WTC11 (cell line): Measurements from ENCODE around the gene EDC3. TPM values are rescaled to one million over a fixed set of nuclear protein-coding genes. Genes with fewer than 3 reads are reported as not detected.

ENCODE experiments used
- ATAC-seq: fragments of 200-7000 bp; cut with Tn5 transposase; 2 replicates; pipeline ENCODE4 v1.10.0; 2021; ENCODE audit warnings: mild to moderate bottlenecking, moderate library complexity
- CTCF ChIA-PET: fragments of 300-600 bp; sonication (Branson Sonifier 250); formaldehyde crosslinking; loops from one replicate; lab custom pipeline; 2021; ENCODE audit warnings: antibody characterized with exemption; lab: Charles Lee
- POLR2A ChIA-PET: fragments of 350-600 bp; sonication (Branson Sonifier 250); formaldehyde crosslinking; loops from one replicate; lab custom pipeline; 2021; ENCODE audit warnings: antibody characterized with exemption; lab: Charles Lee
- DNase-seq: peaks from one replicate; pipeline ENCODE4 v3.0.0; 2021; ENCODE audit warnings: low spot score
- H3K27ac Mint-ChIP-seq: 2 replicates; pipeline ENCODE4 v1.8.0; 2021; ENCODE audit warnings: mixed read lengths
- H3K27me3 Mint-ChIP-seq: 2 replicates; pipeline ENCODE4 v1.8.0; 2021; ENCODE audit warnings: low read depth, mild to moderate bottlenecking, moderate library complexity, mixed read lengths
- H3K36me3 Mint-ChIP-seq: 2 replicates; pipeline ENCODE4 v1.8.0; 2021; ENCODE audit warnings: mixed read lengths
- H3K4me1 Mint-ChIP-seq: 2 replicates; pipeline ENCODE4 v1.8.0; 2022; ENCODE audit warnings: mixed read lengths
- H3K4me3 Mint-ChIP-seq: 2 replicates; pipeline ENCODE4 v1.8.0; 2021; ENCODE audit warnings: mild to moderate bottlenecking, moderate library complexity, mixed read lengths
- H3K9me3 Mint-ChIP-seq: 2 replicates; pipeline ENCODE4 v1.8.0; 2021; ENCODE audit warnings: mixed read lengths
- ESRRA ChIP-seq: sonication (generic); formaldehyde crosslinking; IDR thresholded peaks from 2 replicates; pipeline ENCODE4 v1.8.1; 2022; ENCODE audit warnings: mild to moderate bottlenecking, missing genetic modification reagents, borderline replicate concordance
- ETV6 ChIP-seq: sonication (generic); formaldehyde crosslinking; IDR thresholded peaks from 2 replicates; pipeline ENCODE4 v1.8.1; 2022; ENCODE audit warnings: mild to moderate bottlenecking, missing genetic modification reagents
- JUN ChIP-seq: sonication (generic); formaldehyde crosslinking; IDR thresholded peaks from 2 replicates; pipeline ENCODE4 v1.8.0; 2023; ENCODE audit warnings: mild to moderate bottlenecking, missing genetic modification reagents
- KAT7 ChIP-seq: sonication (generic); formaldehyde crosslinking; IDR thresholded peaks from 2 replicates; pipeline ENCODE4 v1.8.1; 2023; ENCODE audit warnings: missing genetic modification reagents, mild to moderate bottlenecking, borderline replicate concordance
- MYBL2 ChIP-seq: sonication (generic); formaldehyde crosslinking; IDR thresholded peaks from 2 replicates; pipeline ENCODE4 v1.8.1; 2023; ENCODE audit warnings: mild to moderate bottlenecking, moderate library complexity, missing genetic modification reagents
- PRRX2 ChIP-seq: fragments of 250-450 bp; sonication (Bioruptor Pico); IDR thresholded peaks from 2 replicates; pipeline ENCODE4 v1.8.0; 2021; ENCODE audit warnings: mild to moderate bottlenecking
- RORB ChIP-seq: fragments of 250-450 bp; sonication (Bioruptor Pico); IDR thresholded peaks from 2 replicates; pipeline ENCODE4 v1.9.0; 2021; ENCODE audit warnings: mild to moderate bottlenecking
- SMAD4 ChIP-seq: sonication (generic); formaldehyde crosslinking; IDR thresholded peaks from 2 replicates; pipeline ENCODE4 v1.8.0; 2022; ENCODE audit warnings: mild to moderate bottlenecking, missing genetic modification reagents
- ZNF232 ChIP-seq: sonication (generic); formaldehyde crosslinking; IDR thresholded peaks from 2 replicates; pipeline ENCODE4 v1.8.0; 2022; ENCODE audit warnings: mild to moderate bottlenecking, missing genetic modification reagents
- ZNF396 ChIP-seq: fragments of 250-450 bp; sonication (Bioruptor Pico); IDR thresholded peaks from 2 replicates; pipeline ENCODE4 v1.8.0; 2021; ENCODE audit warnings: mild to moderate bottlenecking, moderate library complexity, borderline replicate concordance
- ZNF416 ChIP-seq: fragments of 250-450 bp; sonication (Bioruptor Pico); IDR thresholded peaks from 2 replicates; pipeline ENCODE4 v1.9.0; 2021; ENCODE audit warnings: mild to moderate bottlenecking, inconsistent platforms
- ZNF671 ChIP-seq: fragments of 250-450 bp; sonication (Bioruptor Pico); IDR thresholded peaks from 2 replicates; pipeline ENCODE4 v1.8.0; 2021; ENCODE audit warnings: mild to moderate bottlenecking
- total RNA-seq: library from RNA; stranded (reverse); gene quantifications from 3 replicates; pipeline ENCODE4 v1.2.3, GENCODE V29; 2021
- TF ChIP-seq, protein P1 (sequence below): sonication (generic); formaldehyde crosslinking; IDR thresholded peaks from 2 replicates; pipeline ENCODE4 v1.8.1; 2023; ENCODE audit warnings: mild to moderate bottlenecking, missing genetic modification reagents
- TF ChIP-seq, protein P2 (sequence below): fragments of 250-450 bp; sonication (Bioruptor Pico); IDR thresholded peaks from 2 replicates; pipeline ENCODE4 v1.9.0; 2021; ENCODE audit warnings: mild to moderate bottlenecking
- TF ChIP-seq, protein P3 (sequence below): fragments of 250-450 bp; sonication (Bioruptor Pico); IDR thresholded peaks from 2 replicates; pipeline ENCODE4 v2.1.2; 2022; ENCODE audit warnings: mild to moderate bottlenecking, moderate library complexity
- TF ChIP-seq, protein P4 (sequence below): sonication (generic); formaldehyde crosslinking; IDR thresholded peaks from 2 replicates; pipeline ENCODE4 v1.8.0; 2022; ENCODE audit warnings: mild to moderate bottlenecking, missing genetic modification reagents
- TF ChIP-seq, protein P5 (sequence below): sonication (generic); formaldehyde crosslinking; IDR thresholded peaks from 2 replicates; pipeline ENCODE4 v1.8.0; 2023; ENCODE audit warnings: missing genetic modification reagents, mild to moderate bottlenecking, borderline replicate concordance

The EDC3 gene
- total RNA-seq, 1 experiment from 2014 or later = 54.7 TPM

DNA sequence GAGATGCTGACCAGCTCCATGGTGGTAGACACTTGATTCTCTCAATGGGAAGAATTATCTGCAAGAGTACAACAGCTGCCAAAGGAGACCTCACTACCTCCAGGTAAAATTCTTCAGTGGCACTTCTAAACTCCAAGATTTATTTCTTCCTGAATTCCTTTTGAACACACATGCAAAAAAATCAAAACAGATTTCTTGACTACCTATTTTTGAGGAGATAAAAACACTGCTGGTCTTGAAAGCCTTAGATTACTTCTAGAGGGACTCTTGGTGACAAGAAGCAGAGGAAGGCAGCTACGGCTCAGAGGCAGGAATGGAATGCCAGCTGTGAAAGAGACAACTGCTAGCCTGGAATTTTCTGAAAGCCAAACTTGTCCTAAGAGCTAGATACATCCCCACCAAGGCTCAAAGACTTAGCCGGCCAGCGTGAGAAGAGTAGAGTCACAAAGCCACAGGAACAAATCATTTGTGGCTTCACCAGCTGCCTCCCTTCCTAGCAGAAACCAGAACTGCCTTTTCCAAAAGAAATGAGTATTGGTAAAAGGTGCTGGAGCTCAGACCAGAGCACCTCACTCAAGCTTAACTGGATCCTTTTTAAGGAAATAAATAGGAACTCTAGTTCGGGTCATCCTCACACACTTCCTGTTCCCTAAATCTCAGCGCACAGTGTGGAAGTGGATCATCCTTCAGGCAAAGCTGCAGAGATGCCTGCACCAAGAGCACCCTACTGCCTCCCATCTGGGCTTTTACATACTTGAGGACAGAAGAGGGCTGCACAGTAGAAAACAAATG is 47.6 kb downstream of the EDC3 start:
- ChIA-PET CTCF (interaction anchor here (0.7 to 3.8 kb wide), 7 partner anchors 12 to 123 kb away, joined by 3 to 22 read pairs (median 4); no protein-coding TSS in a partner anchor), POLR2A (no interaction called here)
- H3K27ac Mint-ChIP-seq = 0 out of 2 replicates have a peak overlapping the region, but pooled peaks have one; percentile 28
- H3K9me3 Mint-ChIP-seq = no peaks in the 10 kb centered on the region
- DNase-seq (no peak), ATAC-seq (no peak)
- TF ChIP-seq ZNF396 (CRISPR knock-in tag) (no peak), ZNF232 (CRISPR knock-in tag) (no peak), MYBL2 (no peak), ETV6 (CRISPR knock-in tag) (no peak), ESRRA (CRISPR knock-in tag) (no peak), ZNF416 (CRISPR knock-in tag) (no peak), ZNF671 (no peak), RORB (no peak)
- TF ChIP-seq, protein P1, sequence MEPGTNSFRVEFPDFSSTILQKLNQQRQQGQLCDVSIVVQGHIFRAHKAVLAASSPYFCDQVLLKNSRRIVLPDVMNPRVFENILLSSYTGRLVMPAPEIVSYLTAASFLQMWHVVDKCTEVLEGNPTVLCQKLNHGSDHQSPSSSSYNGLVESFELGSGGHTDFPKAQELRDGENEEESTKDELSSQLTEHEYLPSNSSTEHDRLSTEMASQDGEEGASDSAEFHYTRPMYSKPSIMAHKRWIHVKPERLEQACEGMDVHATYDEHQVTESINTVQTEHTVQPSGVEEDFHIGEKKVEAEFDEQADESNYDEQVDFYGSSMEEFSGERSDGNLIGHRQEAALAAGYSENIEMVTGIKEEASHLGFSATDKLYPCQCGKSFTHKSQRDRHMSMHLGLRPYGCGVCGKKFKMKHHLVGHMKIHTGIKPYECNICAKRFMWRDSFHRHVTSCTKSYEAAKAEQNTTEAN (CRISPR knock-in tag) = no peak
- TF ChIP-seq, protein P2, sequence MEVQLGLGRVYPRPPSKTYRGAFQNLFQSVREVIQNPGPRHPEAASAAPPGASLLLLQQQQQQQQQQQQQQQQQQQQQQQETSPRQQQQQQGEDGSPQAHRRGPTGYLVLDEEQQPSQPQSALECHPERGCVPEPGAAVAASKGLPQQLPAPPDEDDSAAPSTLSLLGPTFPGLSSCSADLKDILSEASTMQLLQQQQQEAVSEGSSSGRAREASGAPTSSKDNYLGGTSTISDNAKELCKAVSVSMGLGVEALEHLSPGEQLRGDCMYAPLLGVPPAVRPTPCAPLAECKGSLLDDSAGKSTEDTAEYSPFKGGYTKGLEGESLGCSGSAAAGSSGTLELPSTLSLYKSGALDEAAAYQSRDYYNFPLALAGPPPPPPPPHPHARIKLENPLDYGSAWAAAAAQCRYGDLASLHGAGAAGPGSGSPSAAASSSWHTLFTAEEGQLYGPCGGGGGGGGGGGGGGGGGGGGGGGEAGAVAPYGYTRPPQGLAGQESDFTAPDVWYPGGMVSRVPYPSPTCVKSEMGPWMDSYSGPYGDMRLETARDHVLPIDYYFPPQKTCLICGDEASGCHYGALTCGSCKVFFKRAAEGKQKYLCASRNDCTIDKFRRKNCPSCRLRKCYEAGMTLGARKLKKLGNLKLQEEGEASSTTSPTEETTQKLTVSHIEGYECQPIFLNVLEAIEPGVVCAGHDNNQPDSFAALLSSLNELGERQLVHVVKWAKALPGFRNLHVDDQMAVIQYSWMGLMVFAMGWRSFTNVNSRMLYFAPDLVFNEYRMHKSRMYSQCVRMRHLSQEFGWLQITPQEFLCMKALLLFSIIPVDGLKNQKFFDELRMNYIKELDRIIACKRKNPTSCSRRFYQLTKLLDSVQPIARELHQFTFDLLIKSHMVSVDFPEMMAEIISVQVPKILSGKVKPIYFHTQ (CRISPR knock-in tag) = no peak
- TF ChIP-seq, protein P3, sequence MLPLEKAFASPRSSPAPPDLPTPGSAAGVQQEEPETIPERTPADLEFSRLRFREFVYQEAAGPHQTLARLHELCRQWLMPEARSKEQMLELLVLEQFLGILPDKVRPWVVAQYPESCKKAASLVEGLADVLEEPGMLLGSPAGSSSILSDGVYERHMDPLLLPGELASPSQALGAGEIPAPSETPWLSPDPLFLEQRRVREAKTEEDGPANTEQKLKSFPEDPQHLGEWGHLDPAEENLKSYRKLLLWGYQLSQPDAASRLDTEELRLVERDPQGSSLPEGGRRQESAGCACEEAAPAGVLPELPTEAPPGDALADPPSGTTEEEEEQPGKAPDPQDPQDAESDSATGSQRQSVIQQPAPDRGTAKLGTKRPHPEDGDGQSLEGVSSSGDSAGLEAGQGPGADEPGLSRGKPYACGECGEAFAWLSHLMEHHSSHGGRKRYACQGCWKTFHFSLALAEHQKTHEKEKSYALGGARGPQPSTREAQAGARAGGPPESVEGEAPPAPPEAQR (CRISPR knock-in tag) = no peak
- TF ChIP-seq, protein P4, sequence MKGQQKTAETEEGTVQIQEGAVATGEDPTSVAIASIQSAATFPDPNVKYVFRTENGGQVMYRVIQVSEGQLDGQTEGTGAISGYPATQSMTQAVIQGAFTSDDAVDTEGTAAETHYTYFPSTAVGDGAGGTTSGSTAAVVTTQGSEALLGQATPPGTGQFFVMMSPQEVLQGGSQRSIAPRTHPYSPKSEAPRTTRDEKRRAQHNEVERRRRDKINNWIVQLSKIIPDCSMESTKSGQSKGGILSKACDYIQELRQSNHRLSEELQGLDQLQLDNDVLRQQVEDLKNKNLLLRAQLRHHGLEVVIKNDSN (CRISPR knock-in tag) = no peak
- no peaks in the 10 kb centered on the region for H3K27me3 Mint-ChIP-seq
- no peak overlapping the region for H3K4me3 Mint-ChIP-seq
- peaks cover 9% of the 10 kb centered on the region for H3K4me1 Mint-ChIP-seq
- peaks cover 10% of the 10 kb centered on the region; the same call in 1 of the 2 replicates for H3K36me3 Mint-ChIP-seq

DNA sequence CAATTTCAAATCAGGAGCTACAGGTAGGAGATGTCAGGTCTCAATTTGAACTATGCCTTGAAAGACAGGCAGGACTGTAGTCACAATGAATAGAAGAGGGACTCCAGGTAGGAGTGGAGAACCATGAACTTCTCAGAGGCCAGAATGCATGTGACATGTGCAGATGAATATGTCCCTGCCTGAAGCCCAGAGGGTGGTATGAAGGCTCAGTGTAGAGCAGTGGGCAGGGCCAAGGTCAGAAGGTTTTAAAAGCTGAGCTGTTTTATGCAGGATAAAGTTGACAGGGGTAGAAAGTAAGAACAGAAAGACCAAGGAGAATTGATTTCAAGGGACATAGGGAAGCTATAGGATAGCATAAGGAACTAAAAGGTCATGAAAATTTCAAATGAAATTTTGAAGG is 49.3 kb downstream of the EDC3 start:
- Mint-ChIP-seq H3K36me3 (0 out of 2 replicates have a peak, but pooled peaks cover 5% of the 10 kb centered on the region), H3K4me1 (peaks cover 23% of the 10 kb centered on the region), H3K27ac (0 out of 2 replicates have a peak overlapping the region, but pooled peaks have one; percentile 2), H3K9me3 (no peaks in the 10 kb centered on the region)
- ATAC-seq = no peak
- CTCF ChIA-PET = interaction anchor here (0.7 to 3.8 kb wide), 6 partner anchors 9 to 141 kb away, joined by 3 to 22 read pairs (median 6); no protein-coding TSS in a partner anchor
- TF ChIP-seq ZNF671 = no peak
- TF ChIP-seq SMAD4 = no peak
- TF ChIP-seq PRRX2 (CRISPR knock-in tag) = no peak
- no peak for TF ChIP-seq KAT7 (CRISPR knock-in tag)
- TF ChIP-seq, protein P5, sequence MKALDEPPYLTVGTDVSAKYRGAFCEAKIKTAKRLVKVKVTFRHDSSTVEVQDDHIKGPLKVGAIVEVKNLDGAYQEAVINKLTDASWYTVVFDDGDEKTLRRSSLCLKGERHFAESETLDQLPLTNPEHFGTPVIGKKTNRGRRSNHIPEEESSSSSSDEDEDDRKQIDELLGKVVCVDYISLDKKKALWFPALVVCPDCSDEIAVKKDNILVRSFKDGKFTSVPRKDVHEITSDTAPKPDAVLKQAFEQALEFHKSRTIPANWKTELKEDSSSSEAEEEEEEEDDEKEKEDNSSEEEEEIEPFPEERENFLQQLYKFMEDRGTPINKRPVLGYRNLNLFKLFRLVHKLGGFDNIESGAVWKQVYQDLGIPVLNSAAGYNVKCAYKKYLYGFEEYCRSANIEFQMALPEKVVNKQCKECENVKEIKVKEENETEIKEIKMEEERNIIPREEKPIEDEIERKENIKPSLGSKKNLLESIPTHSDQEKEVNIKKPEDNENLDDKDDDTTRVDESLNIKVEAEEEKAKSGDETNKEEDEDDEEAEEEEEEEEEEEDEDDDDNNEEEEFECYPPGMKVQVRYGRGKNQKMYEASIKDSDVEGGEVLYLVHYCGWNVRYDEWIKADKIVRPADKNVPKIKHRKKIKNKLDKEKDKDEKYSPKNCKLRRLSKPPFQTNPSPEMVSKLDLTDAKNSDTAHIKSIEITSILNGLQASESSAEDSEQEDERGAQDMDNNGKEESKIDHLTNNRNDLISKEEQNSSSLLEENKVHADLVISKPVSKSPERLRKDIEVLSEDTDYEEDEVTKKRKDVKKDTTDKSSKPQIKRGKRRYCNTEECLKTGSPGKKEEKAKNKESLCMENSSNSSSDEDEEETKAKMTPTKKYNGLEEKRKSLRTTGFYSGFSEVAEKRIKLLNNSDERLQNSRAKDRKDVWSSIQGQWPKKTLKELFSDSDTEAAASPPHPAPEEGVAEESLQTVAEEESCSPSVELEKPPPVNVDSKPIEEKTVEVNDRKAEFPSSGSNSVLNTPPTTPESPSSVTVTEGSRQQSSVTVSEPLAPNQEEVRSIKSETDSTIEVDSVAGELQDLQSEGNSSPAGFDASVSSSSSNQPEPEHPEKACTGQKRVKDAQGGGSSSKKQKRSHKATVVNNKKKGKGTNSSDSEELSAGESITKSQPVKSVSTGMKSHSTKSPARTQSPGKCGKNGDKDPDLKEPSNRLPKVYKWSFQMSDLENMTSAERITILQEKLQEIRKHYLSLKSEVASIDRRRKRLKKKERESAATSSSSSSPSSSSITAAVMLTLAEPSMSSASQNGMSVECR (CRISPR knock-in tag) = no peak
- no peak for TF ChIP-seq ZNF416 (CRISPR knock-in tag)
- no peak for TF ChIP-seq JUN (CRISPR knock-in tag)
- TF ChIP-seq, all 79 proteins: peak for 0
- no peaks in the 10 kb centered on the region for H3K27me3 Mint-ChIP-seq
- no peak overlapping the region for H3K4me3 Mint-ChIP-seq
- DNase-seq = no peak
- POLR2A ChIA-PET = no interaction called here
